Measurements from ENCODE around the gene CMIP. TPM values are rescaled to one million over a fixed set of nuclear protein-coding genes. Genes with fewer than 3 reads are reported as not detected.

Gene CMIP
- total RNA-seq, 4 donors from 2014 or later = 17.1 to 60.5 (median 39.7) TPM

GRCh38 chr16:81692571-81692970 lies 248.0 kb downstream of the CMIP start:
- intact Hi-C loops (cut with DNase I) = no loop called here

GRCh38 chr16:81693041-81693743 lies 248.6 kb downstream of the CMIP start:
- 74 to 83% methylated on average over 10 to 15 of the region's 28 CpGs for WGBS, 2 donors
- no peak for TF ChIP-seq CTCF (IDR thresholded peaks at IDR 0.05)
- no peak for TF ChIP-seq POLR2A (IDR thresholded peaks at IDR 0.05)
- no peak for DNase-seq
- Histone ChIP-seq H3K4me3 (no peak overlapping the region), H3K36me3 (peaks cover 6 to 68% (median 27%) of the 10 kb centered on the region in 3 donors), H3K27ac (peak overlapping the region; percentile 60 to 86 (median 84)), H3K27me3 (no peaks in the 10 kb centered on the region), H3K9me3 (no peaks in the 10 kb centered on the region), H3K4me1 (peaks cover 32 to 65% (median 54%) of the 10 kb centered on the region in 3 donors)
- intact Hi-C loops (cut with DNase I) = no loop called here

More at GRCh38 chr16:81692571-81692970, 248.0 kb downstream of the CMIP start:
- no peak for DNase-seq
- H3K36me3 ChIP-seq = peaks cover 4 to 68% (median 27%) of the 10 kb centered on the region in 3 donors
- peaks cover 32 to 65% (median 53%) of the 10 kb centered on the region in 3 donors for H3K4me1 ChIP-seq
- TF ChIP-seq CTCF (IDR thresholded peaks at IDR 0.05) (no peak), POLR2A (IDR thresholded peaks at IDR 0.05) (no peak)
- H3K4me3 ChIP-seq = no peak overlapping the region
- H3K9me3 ChIP-seq = no peaks in the 10 kb centered on the region
- 85 to 86% methylated on average over 4 of the region's 15 CpGs for WGBS, 2 donors
- no peaks in the 10 kb centered on the region for H3K27me3 ChIP-seq
- peak overlapping the region in 3 of 4 donors; percentile 82 to 86 (median 85) for H3K27ac ChIP-seq

- 69 to 92% methylated on average over 2 to 5 of the region's 9 CpGs for WGBS, 2 donors
- H3K27me3 ChIP-seq = no peaks in the 10 kb centered on the region
- H3K27ac ChIP-seq = peak overlapping the region; percentile 60 to 86 (median 84)
- DNase-seq = no peak
- intact Hi-C loops (cut with DNase I) = no loop called here
- no peak overlapping the region for H3K4me3 ChIP-seq
- no peaks in the 10 kb centered on the region for H3K9me3 ChIP-seq
- peaks cover 32 to 71% (median 54%) of the 10 kb centered on the region in 3 donors for H3K4me1 ChIP-seq
- TF ChIP-seq CTCF (IDR thresholded peaks at IDR 0.05) (no peak), POLR2A (IDR thresholded peaks at IDR 0.05) (no peak)
- peaks cover 11 to 73% (median 27%) of the 10 kb centered on the region in 3 donors for H3K36me3 ChIP-seq
These were observed 249.2 kb downstream of the CMIP start for GRCh38 chr16:81693744-81694303.

GRCh38 chr16:81694494-81695280 lies 250.1 kb downstream of the CMIP start:
- no peak for DNase-seq
- Histone ChIP-seq H3K4me3 (no peak overlapping the region), H3K27me3 (no peaks in the 10 kb centered on the region), H3K36me3 (peaks cover 15 to 81% (median 27%) of the 10 kb centered on the region in 3 donors), H3K27ac (peak overlapping the region; percentile 60 to 86 (median 84)), H3K4me1 (peaks cover 32 to 71% (median 54%) of the 10 kb centered on the region in 3 donors), H3K9me3 (no peaks in the 10 kb centered on the region)
- intact Hi-C loops (cut with DNase I) = no loop called here
- TF ChIP-seq POLR2A (IDR thresholded peaks at IDR 0.05) (no peak), CTCF (IDR thresholded peaks at IDR 0.05) (no peak)
- 31 to 57% methylated on average over 8 to 14 of the region's 14 CpGs for WGBS, 2 donors

All from esophagus squamous epithelium (tissue), 5 donors.